Measurements from ENCODE around the gene ANKRD60.

Gene ANKRD60

GRCh38 chr20:58218665-58219341, 9.7 kb downstream of the ANKRD60 start:
- Histone ChIP-seq H3K27ac (ENCODE audit: low read depth, low read length) (no peak overlapping the region), H3K9ac (ENCODE audit: low read depth, low read length) (no peak overlapping the region), H3K4me3 (ENCODE audit: low read length) (no peak overlapping the region), H3K9me3 (ENCODE audit: insufficient read depth, low read depth, low read length) (0 out of 2 replicates have a peak, but pooled peaks cover 4% of the 10 kb centered on the region), H3K4me1 (ENCODE audit: insufficient read depth, low read length) (no peaks in the 10 kb centered on the region), H3K36me3 (ENCODE audit: insufficient read depth, low read length) (no peaks in the 10 kb centered on the region), H3K27me3 (ENCODE audit: insufficient read depth, low read length) (no peaks in the 10 kb centered on the region)
- WGBS = 56% methylated on average over 6 of the region's 6 CpGs

GRCh38 chr20:58216334-58216733, 12.1 kb downstream of the ANKRD60 start:
- no peak overlapping the region for H3K27ac ChIP-seq (ENCODE audit: low read depth, low read length)
- H3K9me3 ChIP-seq (ENCODE audit: insufficient read depth, low read depth, low read length) = 0 out of 2 replicates have a peak, but pooled peaks cover 4% of the 10 kb centered on the region
- no peak overlapping the region for H3K4me3 ChIP-seq (ENCODE audit: low read length)
- WGBS = 88% methylated on average over 4 of the region's 4 CpGs
- H3K36me3 ChIP-seq (ENCODE audit: insufficient read depth, low read length) = no peaks in the 10 kb centered on the region
- H3K27me3 ChIP-seq (ENCODE audit: insufficient read depth, low read length) = no peaks in the 10 kb centered on the region
- no peak overlapping the region for H3K9ac ChIP-seq (ENCODE audit: low read depth, low read length)
- H3K4me1 ChIP-seq (ENCODE audit: insufficient read depth, low read length) = no peaks in the 10 kb centered on the region

- 96% methylated on average over 6 of the region's 6 CpGs for WGBS
- H3K4me1 ChIP-seq (ENCODE audit: insufficient read depth, low read length) = no peaks in the 10 kb centered on the region
- H3K36me3 ChIP-seq (ENCODE audit: insufficient read depth, low read length) = no peaks in the 10 kb centered on the region
- no peaks in the 10 kb centered on the region for H3K27me3 ChIP-seq (ENCODE audit: insufficient read depth, low read length)
- no peak overlapping the region for H3K27ac ChIP-seq (ENCODE audit: low read depth, low read length)
- no peak overlapping the region for H3K4me3 ChIP-seq (ENCODE audit: low read length)
- H3K9me3 ChIP-seq (ENCODE audit: insufficient read depth, low read depth, low read length) = 0 out of 2 replicates have a peak, but pooled peaks cover 4% of the 10 kb centered on the region
- H3K9ac ChIP-seq (ENCODE audit: low read depth, low read length) = no peak overlapping the region
Observed at GRCh38 chr20:58215116-58215515, 13.3 kb downstream of the ANKRD60 start.

GRCh38 chr20:58214310-58214709, 14.1 kb downstream of the ANKRD60 start:
- H3K27ac ChIP-seq (ENCODE audit: low read depth, low read length) = no peak overlapping the region
- WGBS = 91% methylated on average over 8 of the region's 8 CpGs
- H3K4me3 ChIP-seq (ENCODE audit: low read length) = no peak overlapping the region
- no peaks in the 10 kb centered on the region for H3K4me1 ChIP-seq (ENCODE audit: insufficient read depth, low read length)
- no peak overlapping the region for H3K9ac ChIP-seq (ENCODE audit: low read depth, low read length)
- H3K9me3 ChIP-seq (ENCODE audit: insufficient read depth, low read depth, low read length) = 0 out of 2 replicates have a peak, but pooled peaks cover 4% of the 10 kb centered on the region
- H3K27me3 ChIP-seq (ENCODE audit: insufficient read depth, low read length) = no peaks in the 10 kb centered on the region
- no peaks in the 10 kb centered on the region for H3K36me3 ChIP-seq (ENCODE audit: insufficient read depth, low read length)

DNA sequence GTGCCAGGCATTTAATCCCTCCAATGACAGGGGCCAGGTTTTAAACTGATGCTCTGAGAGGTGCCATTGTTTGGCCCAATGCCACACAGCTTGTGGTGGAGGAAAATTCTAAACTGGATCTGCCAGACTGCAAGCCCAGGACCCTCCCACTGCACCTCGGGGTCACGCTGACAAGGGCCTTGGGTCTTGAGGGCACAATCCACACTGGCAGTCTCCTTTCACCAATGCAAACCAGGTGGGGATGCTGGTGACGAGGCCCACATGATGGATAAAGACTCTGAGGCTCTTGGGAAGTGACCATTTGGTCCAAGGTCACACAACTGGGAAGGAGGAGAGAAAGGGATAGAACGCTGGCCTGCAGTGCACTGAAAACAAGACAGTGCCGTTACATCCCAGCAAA, 14.7 kb downstream of the ANKRD60 start:
- no peak overlapping the region for H3K9ac ChIP-seq (ENCODE audit: low read depth, low read length)
- no peak overlapping the region for H3K27ac ChIP-seq (ENCODE audit: low read depth, low read length)
- 90% methylated on average over 5 of the region's 5 CpGs for WGBS
- H3K4me1 ChIP-seq (ENCODE audit: insufficient read depth, low read length) = no peaks in the 10 kb centered on the region
- H3K9me3 ChIP-seq (ENCODE audit: insufficient read depth, low read depth, low read length) = no peaks in the 10 kb centered on the region
- H3K36me3 ChIP-seq (ENCODE audit: insufficient read depth, low read length) = no peaks in the 10 kb centered on the region
- H3K4me3 ChIP-seq (ENCODE audit: low read length) = no peak overlapping the region
- no peaks in the 10 kb centered on the region for H3K27me3 ChIP-seq (ENCODE audit: insufficient read depth, low read length)

GRCh38 chr20:58213121-58213520, 15.3 kb downstream of the ANKRD60 start:
- no peak overlapping the region for H3K4me3 ChIP-seq (ENCODE audit: low read length)
- 90% methylated on average over 8 of the region's 8 CpGs for WGBS

DNA sequence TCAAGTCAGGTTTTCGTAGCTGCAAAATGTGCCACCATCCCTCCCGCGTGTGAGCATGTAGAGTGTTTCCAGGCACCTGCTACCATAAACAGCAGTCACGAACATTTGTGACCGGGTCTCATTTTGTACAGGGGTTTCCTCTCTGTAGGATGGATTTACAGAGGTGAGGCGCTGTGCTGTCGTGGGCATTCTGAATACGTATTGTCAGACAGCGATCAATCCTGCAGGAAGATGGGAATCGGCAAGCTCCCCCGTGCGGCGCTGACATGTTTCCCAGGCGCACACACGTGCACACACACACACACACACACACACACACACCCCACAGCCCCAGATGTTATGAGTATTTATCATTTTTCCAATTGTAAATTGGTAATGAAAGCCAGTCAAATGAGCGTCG, 15.8 kb downstream of the ANKRD60 start:
- Histone ChIP-seq H3K27ac (ENCODE audit: low read depth, low read length) (no peak overlapping the region), H3K4me3 (ENCODE audit: low read length) (no peak overlapping the region), H3K36me3 (ENCODE audit: insufficient read depth, low read length) (no peaks in the 10 kb centered on the region), H3K4me1 (ENCODE audit: insufficient read depth, low read length) (no peaks in the 10 kb centered on the region), H3K27me3 (ENCODE audit: insufficient read depth, low read length) (no peaks in the 10 kb centered on the region), H3K9me3 (ENCODE audit: insufficient read depth, low read depth, low read length) (no peaks in the 10 kb centered on the region), H3K9ac (ENCODE audit: low read depth, low read length) (no peak overlapping the region)
- WGBS = 88% methylated on average over 16 of the region's 17 CpGs

More at GRCh38 chr20:58213121-58213520, 15.3 kb downstream of the ANKRD60 start:
- Histone ChIP-seq H3K9ac (ENCODE audit: low read depth, low read length) (no peak overlapping the region), H3K36me3 (ENCODE audit: insufficient read depth, low read length) (no peaks in the 10 kb centered on the region), H3K9me3 (ENCODE audit: insufficient read depth, low read depth, low read length) (no peaks in the 10 kb centered on the region), H3K4me1 (ENCODE audit: insufficient read depth, low read length) (no peaks in the 10 kb centered on the region), H3K27me3 (ENCODE audit: insufficient read depth, low read length) (no peaks in the 10 kb centered on the region), H3K27ac (ENCODE audit: low read depth, low read length) (no peak overlapping the region)

DNA sequence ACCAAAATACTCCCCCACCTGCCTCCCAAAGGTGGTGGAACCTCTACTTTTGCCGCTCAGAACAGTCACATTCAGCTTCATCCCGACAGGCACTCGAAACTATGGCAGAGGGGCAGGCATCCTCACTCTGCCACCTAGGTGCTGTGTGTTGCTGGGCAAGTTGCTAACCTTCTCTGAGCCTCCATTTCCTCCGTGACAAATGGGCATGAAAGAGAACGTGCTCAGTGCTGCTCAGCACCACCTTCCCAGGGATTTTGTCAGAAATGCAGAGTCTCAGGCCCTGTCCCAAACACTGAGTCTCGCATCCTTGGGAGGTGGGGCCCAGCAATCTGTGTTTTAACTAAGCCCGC, 18.1 kb downstream of the ANKRD60 start:
- no peaks in the 10 kb centered on the region for H3K9me3 ChIP-seq (ENCODE audit: insufficient read depth, low read depth, low read length)
- H3K9ac ChIP-seq (ENCODE audit: low read depth, low read length) = no peak overlapping the region
- no peak overlapping the region for H3K4me3 ChIP-seq (ENCODE audit: low read length)
- H3K36me3 ChIP-seq (ENCODE audit: insufficient read depth, low read length) = no peaks in the 10 kb centered on the region
- no peaks in the 10 kb centered on the region for H3K27me3 ChIP-seq (ENCODE audit: insufficient read depth, low read length)
- 92% methylated on average over 7 of the region's 7 CpGs for WGBS
- no peaks in the 10 kb centered on the region for H3K4me1 ChIP-seq (ENCODE audit: insufficient read depth, low read length)
- H3K27ac ChIP-seq (ENCODE audit: low read depth, low read length) = no peak overlapping the region

GRCh38 chr20:58209652-58210397, 18.6 kb downstream of the ANKRD60 start:
- 12% methylated on average over 44 of the region's 46 CpGs for WGBS
- H3K9ac ChIP-seq (ENCODE audit: low read depth, low read length) = no peak overlapping the region
- no peaks in the 10 kb centered on the region for H3K36me3 ChIP-seq (ENCODE audit: insufficient read depth, low read length)
- no peaks in the 10 kb centered on the region for H3K27me3 ChIP-seq (ENCODE audit: insufficient read depth, low read length)
- peak overlapping the region; percentile 27; the same call in 1 of the 2 replicates for H3K4me3 ChIP-seq (ENCODE audit: low read length)
- no peaks in the 10 kb centered on the region for H3K9me3 ChIP-seq (ENCODE audit: insufficient read depth, low read depth, low read length)
- no peaks in the 10 kb centered on the region for H3K4me1 ChIP-seq (ENCODE audit: insufficient read depth, low read length)
- H3K27ac ChIP-seq (ENCODE audit: low read depth, low read length) = no peak overlapping the region

DNA sequence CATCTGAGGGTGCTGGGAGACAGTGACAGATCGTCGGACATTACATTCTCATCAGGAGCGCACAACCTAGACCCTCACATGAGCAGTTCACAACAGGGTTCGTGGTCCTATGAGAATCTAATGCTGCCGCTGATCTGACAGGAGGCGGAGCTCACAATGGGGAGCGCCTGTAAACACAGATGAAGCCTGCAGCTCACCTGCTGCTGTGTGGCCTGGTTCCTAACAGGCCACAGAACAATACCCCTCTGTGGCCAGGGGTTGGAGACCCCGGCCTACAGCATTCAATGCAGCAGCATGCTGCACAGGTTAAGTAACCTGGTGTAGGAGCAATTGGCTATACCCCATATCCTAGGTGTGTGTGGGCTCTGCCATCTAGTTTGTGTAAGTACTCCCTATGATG, 19.5 kb downstream of the ANKRD60 start:
- Histone ChIP-seq H3K9me3 (ENCODE audit: insufficient read depth, low read depth, low read length) (no peaks in the 10 kb centered on the region), H3K4me1 (ENCODE audit: insufficient read depth, low read length) (no peaks in the 10 kb centered on the region), H3K27ac (ENCODE audit: low read depth, low read length) (no peak overlapping the region), H3K4me3 (ENCODE audit: low read length) (no peak overlapping the region), H3K36me3 (ENCODE audit: insufficient read depth, low read length) (no peaks in the 10 kb centered on the region), H3K9ac (ENCODE audit: low read depth, low read length) (no peak overlapping the region), H3K27me3 (ENCODE audit: insufficient read depth, low read length) (no peaks in the 10 kb centered on the region)
- 73% methylated on average over 8 of the region's 8 CpGs for WGBS

GRCh38 chr20:58205850-58206249, 22.6 kb downstream of the ANKRD60 start:
- no peaks in the 10 kb centered on the region for H3K9me3 ChIP-seq (ENCODE audit: insufficient read depth, low read depth, low read length)
- WGBS = 97% methylated on average over 31 of the region's 31 CpGs
- no peaks in the 10 kb centered on the region for H3K36me3 ChIP-seq (ENCODE audit: insufficient read depth, low read length)
- no peaks in the 10 kb centered on the region for H3K4me1 ChIP-seq (ENCODE audit: insufficient read depth, low read length)
- no peak overlapping the region for H3K4me3 ChIP-seq (ENCODE audit: low read length)
- H3K27ac ChIP-seq (ENCODE audit: low read depth, low read length) = no peak overlapping the region
- no peaks in the 10 kb centered on the region for H3K27me3 ChIP-seq (ENCODE audit: insufficient read depth, low read length)
- H3K9ac ChIP-seq (ENCODE audit: low read depth, low read length) = no peak overlapping the region

Measured in HUES64 (cell line).